Right lobe of liver (tissue), 6 donors: ENCODE measurements around the gene DNAJB9. TPM values are rescaled to one million over a fixed set of nuclear protein-coding genes. Genes with fewer than 3 reads are reported as not detected.

Experiments
- ATAC-seq, 4 donors: fragments of 200-7000 bp; cut with Tn5 transposase; one replicate each; pipeline ENCODE4 v1.9.1; 2020; ENCODE audit warnings: mild to moderate bottlenecking in 4 of 4, moderate library complexity in 4 of 4
- DNase-seq, 3 donors: peaks; one replicate each; pipeline ENCODE4 v3.0.0-alpha.2; 2020
- H3K27ac ChIP-seq, 3 donors: fragments of 200-600 bp; one replicate each; pipeline ENCODE4 v1.8.0; 2022
- H3K27me3 ChIP-seq, 2 donors: fragments of 200-600 bp; one replicate each; pipeline ENCODE4 v1.8.0; 2022
- H3K36me3 ChIP-seq, 4 donors: fragments of 200-600 bp; sonication (generic) in 1 of 4; one replicate each; pipeline versions ENCODE4 v1.5.1 to v1.8.0; 2017 to 2022; ENCODE audit warnings: control low read depth in 1 of 4
- H3K4me1 ChIP-seq, 4 donors: fragments of 200-600 bp; sonication (generic) in 1 of 4; one replicate each; pipeline versions ENCODE4 v1.5.1 to v1.8.0; 2017 to 2022; ENCODE audit warnings: control low read depth in 1 of 4
- H3K4me3 ChIP-seq, 3 donors: fragments of 200-600 bp; one replicate each; pipeline ENCODE4 v1.8.0; 2022
- H3K9me3 ChIP-seq, 4 donors: fragments of 200-600 bp; sonication (generic) in 1 of 4; one replicate each; pipeline versions ENCODE4 v1.5.1 to v1.8.0; 2017 to 2022; ENCODE audit warnings: control low read depth in 1 of 4
- POLR2A ChIP-seq: fragments of 450-650 bp; IDR thresholded peaks from one replicate; pipeline ENCODE4 v1.6.1; 2017; ENCODE audit warnings: antibody characterized with exemption, mild to moderate bottlenecking
- WGBS: methylation state at CpG from one replicate; pipeline ENCODE4 v1.1.6; 2018; ENCODE audit warnings: low coverage, low lambda C conversion rate; ENCODE audit not compliant: insufficient coverage; ENCODE audit errors: missing lambda C conversion rate; 5-methylcytosine and 5-hydroxymethylcytosine counted together
- intact Hi-C, 2 donors: fragments of 100-400 bp; cut with DNase I; formaldehyde crosslinking; loops; one replicate each; pipeline versions ENCODE4 v1.11.2 to v1.14.1; 2022
- total RNA-seq, 6 experiments: library from RNA; depleted of rRNA in 2 of 6; stranded (reverse); fragments of >200 nt in 2 of 6; fragmentation: NEBNext Ultra II Directional in 3 of 6; extraction: Animal tissue kit (Norgen Biotek cat#: 25700) in 3 of 6; gene quantifications; one replicate each; pipeline versions ENCODE4 v1.1.0 to v1.2.4, GENCODE V29; 2016 to 2023
- TF ChIP-seq, protein P1 (sequence below), 4 donors: fragments of 200-600 bp in 3 of 4; fragments of 450-650 bp in 1 of 4; IDR thresholded peaks; one replicate each; pipeline versions ENCODE4 v1.5.1 to v1.8.0; 2016 to 2022; ENCODE audit warnings: antibody characterized with exemption in 4 of 4, mild to moderate bottlenecking in 2 of 4
- donor health status: DM: no; HTN: yes; CAD: no.
- donor health status: DM: no; HTN: no; CAD: no.
- donor health status: DM: no; HTN: no; CAD: no.
- donor health status: DM: no; HTN: yes; CAD: no.
- donor health status: DM: no; HTN: yes; CAD: no.

DNAJB9 gene
- total RNA-seq, 6 experiments from 2014 or later, result 39.1 to 57.0 (median 53.4) TPM

DNA sequence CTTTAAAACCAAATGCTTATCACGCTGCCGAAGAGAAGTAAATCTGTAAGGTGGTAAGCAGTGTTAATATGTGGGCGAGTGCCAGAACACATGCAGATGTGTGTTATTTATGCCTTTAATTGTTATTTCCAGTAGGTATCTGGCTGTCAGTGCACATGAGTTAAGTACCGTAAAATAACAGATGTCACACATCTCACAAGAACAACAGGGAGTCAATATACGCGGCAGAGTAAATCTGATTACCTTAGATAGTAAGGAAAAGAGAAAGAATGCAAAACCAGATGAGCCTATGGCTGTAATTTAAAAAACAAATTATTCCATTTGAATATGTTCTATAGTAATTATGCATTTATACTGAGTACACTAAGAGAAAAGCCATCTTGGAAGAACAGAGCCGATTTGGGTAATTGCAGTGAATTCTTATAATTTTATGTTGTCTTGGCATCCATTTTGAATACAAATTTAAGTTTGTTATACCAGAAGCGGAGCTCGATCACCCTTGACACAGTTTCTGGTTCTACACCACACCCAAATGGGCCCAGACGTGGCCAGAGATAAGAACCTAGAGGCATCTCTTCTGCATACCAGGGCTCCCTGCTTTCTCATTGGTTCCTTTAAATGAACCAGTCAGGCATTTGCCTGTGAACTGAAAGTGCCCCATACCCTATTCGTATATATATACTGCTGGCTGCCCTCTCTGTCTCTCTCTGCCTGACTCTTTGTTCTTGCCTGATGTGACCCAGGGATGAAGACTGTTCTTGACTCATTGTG, 34.8 kb downstream of the DNAJB9 start:
- no peaks in the 10 kb centered on the region for H3K27me3 ChIP-seq

DNA sequence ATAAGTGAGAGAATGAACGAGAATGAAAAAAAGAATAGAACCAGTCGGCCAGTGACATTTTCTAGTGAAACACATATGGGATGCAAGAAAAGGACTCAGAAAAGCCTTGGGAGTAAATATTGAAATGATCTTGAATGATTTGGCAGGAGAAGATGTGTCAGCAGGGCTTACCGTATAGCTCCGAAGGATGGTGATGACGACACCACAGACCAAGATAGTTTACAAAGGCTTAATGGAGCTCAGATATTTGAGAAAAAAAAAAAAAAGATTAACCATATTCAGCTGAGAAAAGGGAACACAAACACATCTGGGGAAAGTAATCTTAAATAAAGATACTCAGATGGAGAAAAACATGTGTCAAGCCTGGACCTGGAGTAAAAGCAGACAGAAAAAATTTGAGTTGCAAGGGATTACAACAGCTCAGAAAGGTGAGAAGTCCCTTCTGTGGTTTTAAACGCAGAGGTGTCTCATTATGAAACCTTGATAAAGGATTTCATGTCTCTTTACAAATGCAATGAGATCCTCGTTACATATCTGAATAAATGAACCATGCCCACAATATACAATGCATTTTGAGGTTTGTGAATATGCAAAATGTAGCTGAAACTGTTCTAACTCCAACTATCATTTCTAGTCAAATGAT, 36.0 kb downstream of the DNAJB9 start:
- 74% methylated on average over 6 of the region's 7 CpGs for WGBS

More for the DNA sequence above, 34.8 kb downstream of the DNAJB9 start:
- H3K4me1 ChIP-seq, result peaks cover 0 to 15% (median 4%) of the 10 kb centered on the region in 4 donors
- WGBS, result 80% methylated on average over 10 of the region's 11 CpGs
- no peak for DNase-seq
- H3K27ac ChIP-seq, result no peak overlapping the region
- TF ChIP-seq, protein P1, sequence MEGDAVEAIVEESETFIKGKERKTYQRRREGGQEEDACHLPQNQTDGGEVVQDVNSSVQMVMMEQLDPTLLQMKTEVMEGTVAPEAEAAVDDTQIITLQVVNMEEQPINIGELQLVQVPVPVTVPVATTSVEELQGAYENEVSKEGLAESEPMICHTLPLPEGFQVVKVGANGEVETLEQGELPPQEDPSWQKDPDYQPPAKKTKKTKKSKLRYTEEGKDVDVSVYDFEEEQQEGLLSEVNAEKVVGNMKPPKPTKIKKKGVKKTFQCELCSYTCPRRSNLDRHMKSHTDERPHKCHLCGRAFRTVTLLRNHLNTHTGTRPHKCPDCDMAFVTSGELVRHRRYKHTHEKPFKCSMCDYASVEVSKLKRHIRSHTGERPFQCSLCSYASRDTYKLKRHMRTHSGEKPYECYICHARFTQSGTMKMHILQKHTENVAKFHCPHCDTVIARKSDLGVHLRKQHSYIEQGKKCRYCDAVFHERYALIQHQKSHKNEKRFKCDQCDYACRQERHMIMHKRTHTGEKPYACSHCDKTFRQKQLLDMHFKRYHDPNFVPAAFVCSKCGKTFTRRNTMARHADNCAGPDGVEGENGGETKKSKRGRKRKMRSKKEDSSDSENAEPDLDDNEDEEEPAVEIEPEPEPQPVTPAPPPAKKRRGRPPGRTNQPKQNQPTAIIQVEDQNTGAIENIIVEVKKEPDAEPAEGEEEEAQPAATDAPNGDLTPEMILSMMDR (IDR thresholded peaks at IDR 0.05), result no peak
- H3K4me3 ChIP-seq, result no peak overlapping the region
- intact Hi-C loops, result no loop called here
- no peaks in the 10 kb centered on the region for H3K9me3 ChIP-seq
- no peak for ATAC-seq
- H3K36me3 ChIP-seq, result no peaks in the 10 kb centered on the region

GRCh38 chr7:108609643-108610042, 40.0 kb downstream of the DNAJB9 start:
- TF ChIP-seq POLR2A, result no peak
- TF ChIP-seq, protein P1 (IDR thresholded peaks at IDR 0.05), result no peak
- intact Hi-C loops, result no loop called here
- DNase-seq (no peak), ATAC-seq (peak; percentile 56 to 70 (median 66))
- Histone ChIP-seq H3K4me1 (peaks cover 0 to 37% (median 16%) of the 10 kb centered on the region in 4 donors), H3K27ac (peak overlapping the region in 2 of 3 donors; percentile 42 to 65), H3K4me3 (no peak overlapping the region), H3K36me3 (no peaks in the 10 kb centered on the region), H3K27me3 (no peaks in the 10 kb centered on the region), H3K9me3 (no peaks in the 10 kb centered on the region)
- WGBS, result 34% methylated on average over 2 of the region's 2 CpGs

More for the DNA sequence above, 36.0 kb downstream of the DNAJB9 start:
- Histone ChIP-seq H3K4me1 (peaks cover 0 to 22% (median 9%) of the 10 kb centered on the region in 4 donors), H3K27ac (no peak overlapping the region), H3K36me3 (no peaks in the 10 kb centered on the region), H3K9me3 (no peaks in the 10 kb centered on the region), H3K4me3 (no peak overlapping the region), H3K27me3 (no peaks in the 10 kb centered on the region)
- TF ChIP-seq, protein P1 (IDR thresholded peaks at IDR 0.05), result no peak
- TF ChIP-seq POLR2A, result no peak
- intact Hi-C loops, result no loop called here
- ATAC-seq (no peak), DNase-seq (no peak)

- no peaks in the 10 kb centered on the region for H3K27me3 ChIP-seq
- intact Hi-C loops, result no loop called here
- H3K4me3 ChIP-seq, result no peak overlapping the region
- ATAC-seq (no peak), DNase-seq (no peak)
- no peaks in the 10 kb centered on the region for H3K9me3 ChIP-seq
- WGBS, result 45% methylated on average over 4 of the region's 4 CpGs
- no peaks in the 10 kb centered on the region for H3K36me3 ChIP-seq
- H3K4me1 ChIP-seq, result peaks cover 0 to 41% (median 19%) of the 10 kb centered on the region in 4 donors
- no peak overlapping the region for H3K27ac ChIP-seq
- no peak for TF ChIP-seq POLR2A
- TF ChIP-seq, protein P1 (IDR thresholded peaks at IDR 0.05), result no peak
Observed at GRCh38 chr7:108611268-108611667, 41.6 kb downstream of the DNAJB9 start.
